HG03342 (cell line): ENCODE measurements around the gene PRKAR2B.
A peak's percentile ranks its signal among the peaks of the same experiment; 100 is the strongest.
"Not testable (repeated sequence)": the region's sequence is repeated elsewhere in the genome, so short reads cannot be mapped to it uniquely, and the experiment has no call there.

Experiments
- ATAC-seq: cut with Tn5 transposase; IDR thresholded peaks from one replicate; pipeline ENCODE4 v1.9.1; 2021; ENCODE audit warnings: mild to moderate bottlenecking, moderate library complexity; ENCODE audit not compliant: unreplicated experiment

The PRKAR2B gene

GRCh38 chr7:107115114-107115513 is 70.6 kb downstream of the PRKAR2B start:
- ATAC-seq: no peak

- no peak for ATAC-seq
Observed at GRCh38 chr7:107115762-107116540, 71.4 kb downstream of the PRKAR2B start.

DNA sequence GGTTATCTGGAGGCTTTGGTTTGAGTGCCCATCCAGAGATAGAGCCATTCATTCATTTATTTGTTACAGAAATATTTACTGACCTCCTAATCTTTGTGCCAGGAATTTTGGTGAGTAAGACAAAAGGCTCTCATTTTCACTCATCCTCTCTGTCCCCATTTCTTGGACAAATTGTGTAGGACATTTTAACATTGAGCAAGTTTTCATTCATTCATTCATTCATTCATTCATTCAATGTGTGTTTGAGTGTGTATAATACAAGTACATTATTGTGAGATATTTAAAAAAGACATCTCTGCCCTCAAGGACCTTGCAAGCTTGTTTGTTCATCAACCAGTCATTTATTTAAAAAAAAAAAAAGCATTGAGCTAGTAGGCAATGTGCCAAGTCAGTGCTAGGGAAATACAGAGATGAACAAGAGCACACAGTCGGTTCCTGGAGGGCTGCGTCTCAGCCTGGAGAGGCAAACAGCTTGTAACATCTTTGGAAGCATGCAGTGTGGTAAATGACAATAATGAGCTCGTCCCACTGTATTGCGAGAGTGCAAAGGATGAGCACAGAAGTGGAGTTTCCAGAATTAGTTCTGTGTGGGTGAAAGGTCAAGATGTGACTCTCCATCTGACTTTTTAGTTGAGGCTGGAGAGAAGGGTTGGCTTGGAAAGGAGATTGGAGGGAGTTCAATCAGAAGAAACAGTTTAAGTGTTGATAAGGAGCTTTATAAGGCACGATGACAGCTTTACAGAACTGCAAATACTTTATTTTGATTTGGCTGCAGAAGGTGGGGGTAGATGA is 73.8 kb downstream of the PRKAR2B start:
- ATAC-seq: no peak

DNA sequence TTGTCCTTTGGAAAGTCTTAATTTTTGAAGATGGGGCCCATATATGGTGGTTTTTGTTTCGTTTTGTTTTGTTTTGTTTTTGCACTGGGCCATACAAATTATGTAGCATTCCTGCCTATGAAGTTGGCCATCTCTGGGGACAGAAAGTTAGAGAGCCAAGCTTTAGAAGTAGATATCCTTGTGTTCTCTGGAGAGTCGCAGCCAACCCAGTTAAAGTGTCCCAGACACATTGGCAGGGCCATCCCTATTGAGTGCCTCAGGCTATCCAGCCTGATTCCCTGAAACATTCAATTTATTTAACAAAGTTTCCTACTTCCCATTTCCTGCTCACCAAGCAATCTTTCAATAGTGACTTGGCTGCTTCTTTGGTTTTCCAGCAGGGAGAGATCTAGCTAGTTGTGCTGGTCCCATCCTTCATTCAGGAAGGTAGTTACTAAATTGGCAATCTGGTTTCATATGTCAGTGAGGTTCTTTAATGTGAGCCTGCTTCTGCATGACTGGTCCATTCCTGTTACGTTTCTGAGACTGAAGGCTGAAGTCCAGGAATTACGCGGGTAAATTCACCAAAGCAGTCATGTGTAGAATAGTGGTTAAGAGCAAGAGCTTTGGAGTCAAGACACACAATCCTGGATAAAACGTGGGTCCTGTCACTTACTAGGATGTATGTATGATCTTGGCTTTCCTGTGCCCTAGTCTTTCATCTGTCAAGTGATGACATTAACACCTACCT is 75.0 kb downstream of the PRKAR2B start:
- no peak for ATAC-seq

DNA sequence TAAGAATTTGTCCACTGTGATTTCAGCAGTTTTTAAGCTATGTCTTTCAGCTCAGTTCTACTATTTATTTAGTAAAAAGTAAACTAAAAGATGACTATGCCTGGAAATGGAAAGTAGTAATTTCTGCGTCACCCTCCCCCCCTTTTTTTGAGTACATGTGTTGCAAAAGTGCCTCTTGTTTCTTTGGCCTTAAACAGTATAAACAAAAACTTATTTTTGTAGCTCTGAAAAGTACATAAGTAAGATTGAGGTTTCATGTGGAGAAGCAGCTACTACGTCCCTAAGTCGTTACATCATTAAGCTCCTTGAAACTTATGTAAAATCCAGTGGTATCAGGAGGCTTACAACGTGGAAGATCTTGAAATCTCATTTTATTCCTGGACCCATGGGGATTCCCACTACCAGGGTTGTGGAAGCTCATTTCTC is 78.0 kb downstream of the PRKAR2B start:
- no peak for ATAC-seq

GRCh38 chr7:107123392-107123791 is 78.9 kb downstream of the PRKAR2B start:
- no peak for ATAC-seq

DNA sequence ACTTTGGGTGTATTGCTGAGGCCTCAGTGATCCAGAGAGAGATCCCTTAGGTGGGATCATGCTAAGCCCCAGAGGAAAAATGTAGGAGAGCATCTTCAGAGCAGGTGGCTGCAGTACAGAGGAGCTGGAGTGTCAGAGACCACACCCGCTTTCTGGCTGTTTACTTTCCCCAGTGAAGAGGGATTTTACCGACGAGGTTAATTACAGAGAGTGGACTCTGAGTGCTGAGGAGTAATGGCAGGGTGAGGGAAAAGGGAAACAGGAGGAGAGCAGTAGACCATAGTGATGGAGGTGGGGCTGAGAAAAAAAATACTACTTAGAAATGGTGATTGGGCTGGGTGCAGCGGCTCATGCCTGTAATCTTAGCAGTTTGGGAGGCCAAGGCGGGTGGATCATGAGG is 81.0 kb downstream of the PRKAR2B start:
- ATAC-seq: no peak

DNA sequence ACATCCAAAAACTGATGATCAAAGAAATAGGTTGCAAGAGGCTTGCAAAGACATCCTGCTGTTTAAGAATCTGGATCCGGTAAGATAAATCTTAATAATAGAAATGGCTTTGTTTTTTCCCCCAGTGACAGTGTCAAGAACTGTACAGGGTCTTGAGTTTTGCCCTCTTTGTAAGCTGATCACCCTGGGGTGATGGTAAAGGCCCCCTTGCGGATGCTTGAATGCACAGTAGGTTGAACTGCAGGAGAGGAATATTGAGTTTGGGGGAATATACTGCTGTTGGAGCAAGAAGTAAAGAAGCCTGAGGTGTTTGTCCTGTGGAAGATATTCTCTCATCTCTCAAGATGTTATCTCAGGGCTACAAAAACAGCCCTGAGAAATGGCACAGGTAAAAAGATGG is 83.7 kb downstream of the PRKAR2B start:
- ATAC-seq: no peak

DNA sequence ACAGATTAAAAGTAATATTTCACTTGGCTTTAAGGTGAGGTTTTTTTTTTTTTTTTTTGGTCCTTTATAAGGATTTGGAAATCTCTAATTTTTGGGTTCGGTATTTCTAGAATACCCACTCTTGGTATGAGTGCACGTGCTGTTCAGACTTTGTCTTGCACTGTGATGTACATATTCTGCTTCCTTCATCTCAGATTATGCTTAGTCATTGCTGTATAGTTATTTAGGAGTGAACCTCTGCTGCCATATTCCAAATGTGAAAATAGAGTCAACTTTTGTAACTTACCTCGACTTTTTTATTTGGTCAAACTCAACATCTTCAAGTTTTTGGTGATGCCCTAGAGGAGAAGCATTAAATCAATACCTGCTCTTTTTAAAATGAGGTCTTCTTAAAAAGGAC is 84.2 kb downstream of the PRKAR2B start:
- no peak for ATAC-seq

GRCh38 chr7:107130487-107131220 is 86.1 kb downstream of the PRKAR2B start:
- no peak for ATAC-seq

- no peak for ATAC-seq
Observed at GRCh38 chr7:107133396-107133795, 88.9 kb downstream of the PRKAR2B start.

DNA sequence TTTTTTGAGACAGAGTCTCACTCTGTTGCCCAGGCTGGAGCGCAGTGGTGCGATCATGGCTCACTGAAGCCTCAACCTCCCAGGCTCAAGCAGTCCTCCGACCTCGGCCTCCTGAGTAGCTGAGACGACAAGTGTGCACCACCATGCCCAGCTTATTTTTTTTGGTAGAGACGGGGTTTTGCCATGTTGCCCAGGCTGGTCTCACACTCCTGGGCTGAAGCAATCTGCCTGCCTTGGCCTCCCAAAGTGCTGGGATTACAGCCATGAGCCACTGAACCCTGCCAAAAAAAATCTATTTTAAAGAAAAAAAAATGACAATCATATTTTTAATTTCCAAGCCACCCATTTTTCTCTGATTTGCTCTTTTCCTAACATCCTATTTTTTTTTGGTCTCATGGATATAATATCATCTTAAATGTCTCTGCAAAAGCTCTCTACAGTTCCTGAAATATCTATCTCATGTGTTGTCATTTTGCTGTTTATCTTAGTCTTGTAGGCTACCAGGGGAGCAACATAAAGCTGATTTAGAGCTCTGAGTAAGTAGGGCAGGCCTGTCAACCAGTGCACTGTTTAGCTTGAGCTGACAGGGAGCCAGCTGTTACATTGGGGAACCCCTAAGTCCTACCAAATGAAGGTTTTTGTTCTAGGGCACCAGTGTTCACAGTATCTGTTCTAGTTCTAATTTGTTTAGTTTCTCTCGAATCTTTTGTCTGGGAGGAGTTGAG is 94.4 kb downstream of the PRKAR2B start:
- ATAC-seq: no peak

DNA sequence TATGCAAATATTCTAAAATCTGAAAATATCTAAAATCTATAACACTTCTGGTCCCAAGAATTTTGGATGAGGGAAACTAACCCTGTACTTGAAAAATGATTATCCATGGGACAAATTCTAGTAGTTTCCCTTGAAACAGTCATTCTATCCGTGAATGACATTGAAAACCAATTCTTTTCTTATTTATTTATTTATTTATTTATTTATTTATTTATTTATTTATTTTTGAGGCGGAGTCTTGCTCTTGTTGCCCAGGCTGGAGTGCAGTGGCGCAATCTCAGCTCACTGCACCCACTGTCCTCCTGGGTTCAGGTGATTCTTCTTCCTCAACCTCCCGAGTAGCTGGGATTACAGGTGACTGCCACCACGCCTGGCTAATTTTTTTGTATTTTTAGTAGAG is 99.4 kb downstream of the PRKAR2B start:
- not testable (repeated sequence) for ATAC-seq

DNA sequence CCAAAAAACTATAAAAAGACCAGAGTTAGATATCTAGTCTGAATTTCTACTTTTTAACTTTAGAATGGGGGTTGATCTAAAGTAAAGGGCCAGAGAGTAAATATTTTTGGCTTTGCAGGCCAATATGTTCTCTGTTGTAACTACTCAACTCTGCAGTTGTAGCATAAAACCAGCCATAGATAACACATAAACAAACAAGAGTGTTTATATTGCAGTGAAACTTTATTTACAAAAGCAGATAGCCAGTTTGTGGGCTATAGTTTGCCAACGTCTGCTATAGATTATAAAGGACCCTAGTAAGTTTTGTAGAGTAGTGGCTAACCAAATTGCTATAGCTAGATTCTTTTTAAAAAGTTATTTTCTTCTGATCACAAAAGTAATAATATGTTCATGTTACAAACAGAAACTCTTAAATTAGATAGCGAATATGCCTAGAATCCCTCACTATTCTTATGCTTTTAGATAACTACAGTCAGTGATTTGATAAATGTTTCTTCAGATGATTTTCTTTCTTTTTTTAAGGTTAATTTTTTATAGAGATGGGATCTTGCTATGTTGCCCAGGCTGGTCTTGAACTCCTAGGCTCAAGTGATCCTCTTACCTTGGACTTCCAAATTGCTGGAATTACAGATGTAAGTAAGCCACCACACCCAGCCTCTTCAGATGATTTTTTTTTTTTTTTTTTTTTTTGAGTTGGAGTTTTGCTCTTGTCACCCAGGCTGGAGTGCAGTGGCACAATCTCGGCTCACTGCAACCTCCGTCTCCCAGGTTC is 100.7 kb downstream of the PRKAR2B start:
- ATAC-seq: no peak

- ATAC-seq: no peak
Observed at GRCh38 chr7:107147464-107148393, 103.2 kb downstream of the PRKAR2B start.

DNA sequence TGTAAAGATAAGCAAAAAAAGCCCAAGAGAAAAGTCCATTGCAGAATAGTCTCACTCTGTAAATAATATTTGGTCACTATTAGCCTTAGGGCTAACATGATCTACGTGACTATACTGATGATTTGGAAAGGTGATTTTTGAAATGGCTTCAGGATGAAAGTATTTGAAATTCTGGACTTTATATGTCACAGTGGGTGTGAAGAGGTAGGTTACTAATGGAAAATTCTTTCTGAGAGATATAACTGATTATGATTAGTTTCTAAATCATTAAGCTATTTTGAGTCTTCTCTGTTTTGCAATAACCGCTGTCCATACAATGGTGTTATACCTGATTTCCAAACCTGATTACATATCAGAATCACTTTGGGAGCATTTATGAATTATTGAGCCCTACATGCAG is 104.2 kb downstream of the PRKAR2B start:
- ATAC-seq: no peak

DNA sequence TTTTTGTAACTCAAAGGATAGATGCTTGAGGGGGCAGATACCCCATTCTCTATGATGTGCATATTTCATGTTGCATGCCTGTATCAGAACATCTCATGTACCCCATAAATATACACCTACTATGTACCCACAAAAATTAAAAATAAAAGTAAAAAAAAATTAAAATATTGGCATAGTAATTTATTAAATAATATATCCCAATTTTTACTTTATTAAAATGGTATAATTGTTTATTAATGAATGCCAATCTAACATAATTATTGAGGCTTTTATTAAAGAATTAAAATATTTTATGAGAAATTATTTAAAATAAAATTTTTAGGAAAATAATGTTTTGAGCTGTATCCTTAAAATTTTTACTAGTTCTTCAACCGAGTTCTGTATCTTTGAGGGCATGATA is 105.4 kb downstream of the PRKAR2B start:
- ATAC-seq: no peak

GRCh38 chr7:107150375-107151073 is 106.0 kb downstream of the PRKAR2B start:
- ATAC-seq: peak; percentile 53
